HPDE6-E6E7 (cell line): ENCODE results near the gene IGF2BP3.
A peak's percentile ranks its signal among the peaks of the same experiment; 100 is the strongest.

ENCODE experiments used
- DNase-seq: peaks from one replicate; pipeline ENCODE4 v3.0.0; 2011; ENCODE audit warnings: missing footprints; ENCODE audit errors: extremely low spot score

The IGF2BP3 gene

DNA sequence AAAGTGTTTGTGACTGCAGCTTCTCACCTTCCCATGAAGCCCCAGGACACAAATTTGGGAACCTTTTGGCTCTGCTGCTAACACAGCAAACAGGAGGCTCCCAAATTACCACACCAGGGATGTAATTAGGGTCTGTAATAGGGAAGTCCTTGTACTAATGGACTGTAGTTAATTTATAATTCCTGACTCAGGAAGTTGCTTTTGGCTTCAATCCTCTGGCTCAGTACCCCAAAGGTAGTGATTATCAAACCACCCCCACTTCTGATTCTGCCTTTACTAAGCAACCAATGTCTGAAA lies 174.9 kb downstream of the IGF2BP3 start:
- DNase-seq: no peak

DNA sequence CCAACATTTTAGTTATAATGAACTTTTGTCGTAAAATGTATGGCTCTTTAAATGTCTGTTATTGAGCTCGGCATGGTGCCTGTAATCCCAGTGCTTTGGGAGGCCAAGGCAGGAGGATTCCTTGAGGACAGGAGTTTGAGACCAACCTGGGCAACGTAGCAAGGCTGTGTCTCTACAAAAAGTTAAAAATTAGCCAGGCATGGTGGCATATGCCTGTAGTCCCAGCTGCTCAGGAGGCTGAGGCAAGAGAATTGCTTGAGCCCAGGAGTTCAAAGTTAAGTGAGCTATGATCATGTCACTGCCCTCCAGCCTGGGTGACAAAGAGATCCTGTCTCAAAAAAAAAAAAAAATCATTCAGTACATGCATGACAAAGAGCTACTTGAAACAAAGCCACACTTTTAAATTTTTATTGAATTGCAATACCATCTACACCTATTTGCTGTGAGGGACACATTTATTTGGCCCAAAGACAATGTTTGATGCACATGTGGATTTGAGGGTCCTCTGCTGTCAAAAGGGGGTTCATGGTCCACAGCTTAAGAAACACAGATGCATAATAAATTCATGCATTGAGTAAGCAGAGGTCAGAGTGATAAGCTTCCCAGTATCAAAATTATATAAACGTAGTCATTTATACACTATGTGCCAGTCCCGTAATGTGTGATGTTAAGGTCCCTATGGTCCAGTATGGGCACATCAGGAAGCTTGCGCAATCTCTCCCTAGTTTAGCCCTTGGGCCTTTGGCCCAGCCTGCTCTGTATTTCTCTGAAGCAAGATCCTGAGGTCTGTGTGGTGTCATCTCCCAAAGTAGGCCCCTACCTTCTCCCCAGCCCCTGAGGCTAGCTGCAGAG lies 175.5 kb downstream of the IGF2BP3 start:
- DNase-seq: no peak

DNA sequence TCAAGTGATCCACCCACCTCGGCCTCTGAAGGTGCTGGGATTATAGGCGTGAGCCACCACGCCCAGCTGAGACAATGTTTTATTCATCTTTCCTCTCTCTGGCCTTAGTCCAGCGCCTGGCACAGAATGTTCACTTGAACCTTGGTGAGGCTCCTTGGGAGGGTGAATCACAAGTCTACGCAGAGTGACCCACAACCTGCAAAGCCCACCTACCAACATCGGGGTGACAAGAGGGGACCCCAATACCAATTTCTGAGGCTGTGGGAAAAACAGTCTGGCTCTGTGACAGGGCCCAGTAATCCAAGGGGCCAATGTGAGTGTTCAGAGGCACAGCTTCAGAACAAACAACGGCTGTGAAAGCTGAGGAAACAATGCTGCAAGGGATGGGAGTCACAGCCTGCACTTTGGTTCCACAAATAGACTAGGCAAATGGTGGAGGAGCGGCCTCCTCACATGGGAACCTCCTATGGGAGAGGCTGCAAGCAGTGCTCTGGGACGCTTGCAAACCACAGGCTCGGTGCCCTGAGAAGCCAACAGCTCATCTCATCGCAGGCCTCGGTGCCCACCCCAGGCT lies 176.7 kb downstream of the IGF2BP3 start:
- no peak for DNase-seq

DNA sequence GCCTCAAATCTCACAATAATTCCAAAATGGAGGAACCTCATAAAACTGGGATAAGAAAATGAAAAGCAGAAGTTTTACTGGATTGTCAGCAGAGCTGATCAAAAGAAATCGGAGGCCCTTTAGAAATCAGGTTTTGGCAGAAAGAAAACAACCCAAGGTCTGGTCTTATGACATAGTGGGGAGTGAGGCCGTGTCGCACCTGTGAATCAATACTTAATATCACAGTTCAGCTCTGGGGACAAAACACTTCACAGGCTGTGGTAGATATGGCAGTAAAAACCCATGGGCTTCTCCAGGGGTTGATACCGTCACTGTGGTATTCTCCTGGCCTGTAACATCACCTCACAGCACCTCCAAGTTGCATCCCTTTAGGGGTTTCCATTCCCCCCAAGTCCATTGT lies 177.7 kb downstream of the IGF2BP3 start:
- DNase-seq: no peak

DNA sequence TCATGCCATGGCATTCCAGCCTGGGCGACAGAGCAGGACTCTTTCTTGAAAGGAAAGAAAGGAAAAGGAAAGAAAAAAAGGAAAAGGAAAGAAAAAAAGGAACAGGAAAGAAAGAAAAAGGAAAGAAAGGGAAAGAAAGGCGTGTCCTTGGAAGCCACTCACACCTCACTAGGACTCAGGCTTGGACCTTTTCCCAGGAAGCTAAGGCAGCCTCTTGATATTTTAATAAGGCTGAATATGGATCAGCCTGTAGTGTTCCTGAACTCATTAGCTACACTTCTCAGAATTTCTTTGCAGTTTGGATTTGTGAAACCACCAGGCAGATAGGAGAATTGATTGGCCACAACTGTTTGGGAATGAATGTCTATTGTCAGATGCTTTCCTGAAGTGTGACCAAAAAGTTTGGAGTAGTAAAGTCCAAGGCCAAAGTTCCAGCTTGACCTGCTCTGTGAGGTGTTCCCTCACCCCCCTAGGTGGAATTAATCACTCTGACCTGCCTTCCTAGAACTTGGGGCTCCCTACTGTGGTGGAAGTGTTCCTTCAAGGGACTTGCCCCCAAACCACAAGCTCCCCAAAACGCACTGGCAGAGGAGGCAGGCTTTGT lies 178.2 kb downstream of the IGF2BP3 start:
- DNase-seq: no peak

DNA sequence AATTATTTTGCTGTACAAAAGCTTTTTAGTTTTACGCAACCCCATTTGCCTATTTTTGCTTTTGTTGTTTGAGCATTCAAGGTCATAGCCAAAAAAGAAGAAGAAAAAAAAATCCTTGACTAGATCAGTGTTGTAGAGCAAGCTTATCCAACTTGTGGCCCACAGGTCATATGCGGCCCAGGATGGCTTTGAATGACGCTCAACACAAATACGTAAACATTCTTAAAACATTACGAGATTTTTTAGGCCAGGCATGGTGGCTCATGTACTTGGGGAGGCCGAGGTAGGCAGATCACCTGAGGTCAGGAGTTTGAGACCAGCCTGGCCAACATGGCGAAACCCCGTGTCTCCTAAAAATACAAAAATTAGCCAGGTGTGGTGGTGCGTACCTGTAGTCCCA lies 179.3 kb downstream of the IGF2BP3 start:
- DNase-seq: no peak

DNA sequence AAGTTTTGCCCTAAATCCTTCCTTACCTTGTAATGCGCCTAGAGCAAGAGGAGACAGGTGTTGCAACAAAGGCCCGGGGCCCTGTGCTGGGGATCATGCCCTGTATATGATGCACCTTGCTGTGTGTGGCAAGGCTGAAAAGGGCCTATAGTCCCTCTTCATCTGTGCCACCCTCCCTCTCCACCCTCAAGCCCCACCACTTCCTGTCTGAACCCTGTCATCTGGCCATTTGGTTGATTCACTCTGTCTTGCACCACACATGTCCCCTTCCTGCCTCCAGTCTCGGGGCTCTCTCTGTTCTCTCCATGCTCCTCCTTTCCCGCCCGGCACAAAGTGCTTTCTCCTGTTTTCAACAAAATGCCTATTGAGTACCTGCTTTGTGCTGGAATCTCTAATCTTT lies 182.7 kb downstream of the IGF2BP3 start:
- no peak for DNase-seq

DNA sequence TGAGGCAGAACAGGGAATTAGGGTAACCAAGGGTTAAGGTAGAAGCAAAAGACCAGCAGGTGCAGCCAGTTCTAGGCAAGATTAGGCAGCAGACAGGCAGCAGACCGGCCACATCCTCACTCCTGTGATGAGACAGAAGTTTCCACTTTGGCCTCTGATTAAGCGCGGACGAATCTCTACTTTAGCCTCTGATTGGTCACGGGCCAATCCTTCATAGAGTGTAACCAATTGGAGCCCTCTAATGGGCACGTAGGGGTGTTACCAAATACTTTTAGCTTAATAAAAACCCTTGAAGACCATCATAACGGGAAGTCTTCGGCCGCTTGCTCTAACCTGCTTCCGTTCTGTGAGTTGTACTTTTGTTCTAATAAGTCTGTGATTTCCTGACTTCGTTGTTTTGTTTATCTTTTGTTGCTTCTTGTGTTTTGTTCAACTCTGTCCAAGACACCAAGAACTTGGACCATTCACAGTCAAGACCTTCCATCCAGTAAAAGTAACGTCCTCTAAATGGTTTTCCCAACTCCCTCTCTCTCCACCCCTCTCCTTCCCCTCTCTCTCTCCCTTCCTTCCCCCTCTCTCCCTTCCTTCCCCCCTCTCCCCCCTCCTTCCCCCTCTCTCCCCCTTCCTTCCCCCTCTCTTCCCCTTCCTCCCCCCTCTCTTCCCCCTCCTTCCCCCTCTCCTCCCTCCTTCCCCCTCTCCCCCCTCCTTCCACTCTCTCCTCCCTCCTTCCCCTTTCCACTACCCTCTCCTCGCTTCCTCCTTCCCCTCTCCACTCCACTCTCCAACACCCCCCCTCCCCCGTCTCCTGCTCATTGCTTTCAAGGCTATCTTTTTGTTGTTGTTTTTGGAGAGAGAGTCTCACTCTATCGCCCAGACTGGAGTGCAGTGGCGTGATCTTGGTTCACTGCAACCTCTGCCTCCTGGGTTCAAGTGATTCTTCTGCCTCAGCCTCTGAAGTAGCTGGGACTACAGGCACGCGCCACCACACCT lies 184.3 kb downstream of the IGF2BP3 start:
- DNase-seq: no peak

DNA sequence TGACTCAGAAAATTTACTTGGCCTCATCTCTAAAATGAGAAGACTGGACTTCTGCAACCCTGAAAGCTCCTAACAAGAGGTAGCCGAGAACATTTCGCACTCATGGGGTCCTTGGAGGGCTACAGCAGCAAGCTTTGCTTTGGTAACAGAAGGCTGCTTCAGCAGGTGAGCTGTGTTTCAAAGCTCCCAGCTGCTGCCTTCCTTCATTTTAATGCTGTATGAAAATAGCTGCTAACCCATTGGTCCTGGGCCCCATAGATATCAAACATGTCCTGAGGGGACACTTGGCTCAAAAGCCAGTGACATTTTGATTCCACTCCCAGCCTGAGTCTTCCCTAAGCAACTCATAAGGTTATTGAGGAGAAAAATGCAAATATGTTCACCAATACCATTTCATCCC lies 185.4 kb downstream of the IGF2BP3 start:
- DNase-seq: no peak

DNA sequence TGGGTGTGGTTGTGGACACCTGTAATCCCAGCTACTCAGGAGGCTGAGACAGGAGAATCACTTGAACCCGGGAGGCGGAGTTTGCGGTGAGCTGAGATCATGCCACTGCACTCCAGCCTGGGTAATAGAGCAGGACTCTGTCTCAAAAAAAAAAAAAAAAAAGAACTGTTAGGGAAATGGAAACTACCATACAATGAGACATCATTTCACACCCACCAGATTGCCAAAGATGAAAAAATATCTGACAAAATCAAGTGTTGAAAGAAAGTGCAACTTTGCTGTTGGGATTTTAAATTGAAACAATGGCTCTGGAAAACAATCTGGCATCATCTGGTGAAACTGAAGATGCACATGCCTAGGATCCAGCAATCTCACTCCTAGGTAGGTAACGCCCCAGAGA lies 187.2 kb downstream of the IGF2BP3 start:
- DNase-seq: no peak

DNA sequence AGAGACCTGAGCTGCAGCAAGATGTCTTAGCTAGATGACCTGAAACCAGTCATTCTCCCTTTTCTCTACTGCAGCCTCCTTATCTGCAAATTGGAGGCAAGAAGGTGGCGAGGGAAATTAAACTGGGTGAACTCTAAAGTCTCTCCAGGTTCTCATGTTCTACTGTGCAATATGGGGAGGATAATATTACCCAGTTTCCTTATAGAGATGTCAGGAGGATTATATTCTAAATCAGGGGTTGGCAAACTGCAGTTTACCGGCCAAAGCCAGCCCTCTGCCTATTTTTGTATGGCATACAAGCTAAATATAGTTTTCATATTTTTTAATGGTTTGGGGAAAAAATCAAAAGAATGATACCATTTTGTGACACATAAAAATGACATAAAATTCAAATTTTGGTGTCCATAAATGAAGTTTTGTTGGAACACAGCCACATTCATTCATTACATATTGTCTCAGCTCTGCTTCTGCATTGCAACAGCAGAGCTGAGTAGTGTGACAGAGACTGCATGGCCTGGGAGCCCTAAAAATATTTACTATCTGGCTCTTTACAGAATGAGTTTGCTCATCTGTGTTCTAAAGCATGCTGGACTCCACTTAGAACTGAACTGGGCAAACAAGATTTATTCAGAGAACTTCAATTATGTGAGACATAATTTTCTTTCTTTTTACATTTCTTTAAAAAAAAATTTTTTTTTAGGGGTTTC lies 190.3 kb downstream of the IGF2BP3 start:
- DNase-seq: no peak

DNA sequence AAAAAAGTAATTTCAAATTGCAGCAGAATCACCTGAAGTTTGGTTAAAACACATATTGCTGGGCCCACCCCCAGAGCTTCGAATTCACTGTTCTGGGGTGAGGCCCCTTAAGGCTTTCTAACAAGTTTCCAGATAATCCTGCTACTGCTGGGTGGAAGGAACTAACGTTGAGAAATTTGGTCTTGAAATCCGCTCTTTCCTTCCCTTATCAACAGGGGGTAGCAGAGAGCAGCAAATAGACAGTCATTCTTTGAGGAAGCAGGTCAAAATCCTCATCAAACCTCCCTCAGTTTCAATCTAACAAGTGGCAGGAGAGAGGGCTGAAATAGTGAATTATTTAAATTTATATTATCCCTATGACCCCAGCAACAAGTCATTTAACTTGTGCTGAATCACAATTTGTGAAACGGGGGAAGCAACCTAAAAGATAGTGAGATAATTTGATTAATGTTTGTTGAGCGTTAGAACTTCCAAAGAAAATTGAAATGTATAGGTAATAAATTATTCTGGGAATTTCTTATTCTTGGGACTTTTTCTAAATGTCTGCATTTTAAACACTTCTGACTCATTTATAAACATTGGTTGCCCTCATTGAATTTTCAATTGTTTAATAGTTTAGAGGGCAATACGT lies 192.8 kb downstream of the IGF2BP3 start:
- DNase-seq: peak; percentile 51

DNA sequence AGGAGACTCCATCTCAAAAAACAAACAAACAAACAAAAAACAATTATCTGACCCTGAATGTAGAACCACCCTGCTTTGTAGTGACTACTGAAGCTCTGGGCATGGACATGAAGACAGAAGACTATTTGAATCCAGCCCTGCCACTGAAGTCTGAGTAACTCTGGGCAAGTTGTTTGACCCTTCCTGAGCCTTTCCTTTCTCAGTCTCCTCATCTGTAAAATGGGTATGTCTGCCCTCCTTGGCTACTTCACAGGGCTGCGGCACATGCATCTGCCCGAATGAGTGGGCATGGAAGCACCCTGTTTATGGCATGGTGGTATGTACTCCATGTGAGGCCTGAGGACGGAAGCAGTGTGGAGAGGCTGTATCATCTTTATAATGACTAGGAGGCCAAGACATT lies 193.3 kb downstream of the IGF2BP3 start:
- no peak for DNase-seq

DNA sequence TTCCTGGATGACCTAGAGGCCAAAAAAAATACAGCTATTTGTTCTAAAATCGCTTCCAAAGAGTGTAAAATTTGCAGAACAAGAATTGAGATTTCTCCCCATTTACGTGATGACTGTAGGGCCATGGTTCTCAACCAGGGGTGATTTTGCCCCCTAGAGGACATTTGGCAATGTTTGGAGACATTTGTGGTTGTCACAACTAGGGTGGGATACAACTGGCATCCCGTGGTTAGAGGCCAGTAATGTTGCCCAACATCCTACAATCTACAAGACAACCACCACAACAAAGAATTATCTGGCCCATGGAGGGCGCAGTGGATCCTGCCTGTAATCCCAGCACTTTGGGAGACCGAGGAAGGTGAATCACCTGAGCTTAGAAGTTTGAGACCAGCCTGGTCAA lies 193.9 kb downstream of the IGF2BP3 start:
- no peak for DNase-seq

DNA sequence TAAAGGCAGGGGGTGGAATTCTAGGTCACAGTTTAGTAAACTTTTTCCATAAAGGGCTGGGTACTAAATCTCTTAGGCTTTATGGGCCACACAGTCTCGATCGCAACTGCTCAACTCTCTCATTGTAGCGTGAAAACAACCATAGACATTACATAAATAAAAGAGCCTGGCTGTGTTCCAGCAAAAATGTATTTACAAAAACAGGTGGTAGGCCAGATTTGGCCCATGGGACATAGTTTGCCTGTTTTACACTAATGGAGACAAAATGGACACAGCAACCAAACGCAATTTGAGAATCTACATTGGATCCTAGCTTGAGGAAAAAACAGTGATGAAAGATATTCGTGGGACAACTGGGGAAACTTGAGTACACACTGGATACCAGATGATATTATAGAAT lies 194.4 kb downstream of the IGF2BP3 start:
- no peak for DNase-seq

DNA sequence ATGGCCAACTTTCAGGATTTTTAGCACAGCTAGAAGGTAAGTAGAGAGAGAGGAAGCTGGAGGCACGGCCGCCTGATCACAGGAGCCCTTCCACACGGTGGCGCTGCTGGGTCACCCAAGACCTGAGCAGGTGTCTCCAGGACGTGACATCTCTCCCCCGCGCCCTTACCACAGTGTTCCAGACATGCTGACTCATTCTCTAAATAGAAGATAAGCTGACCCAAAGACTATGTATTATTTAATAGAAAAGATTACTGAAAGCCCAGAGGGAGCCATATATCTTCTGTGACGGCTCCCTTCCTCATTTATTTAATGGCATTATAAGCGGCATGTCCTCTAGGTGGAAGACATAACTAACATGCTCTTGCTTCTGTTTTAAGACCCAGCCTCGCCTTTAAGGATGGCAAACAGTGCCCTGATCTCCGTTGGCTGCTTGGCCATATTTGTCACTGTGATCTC lies 197.1 kb downstream of the IGF2BP3 start:
- DNase-seq: peak; percentile 87

DNA sequence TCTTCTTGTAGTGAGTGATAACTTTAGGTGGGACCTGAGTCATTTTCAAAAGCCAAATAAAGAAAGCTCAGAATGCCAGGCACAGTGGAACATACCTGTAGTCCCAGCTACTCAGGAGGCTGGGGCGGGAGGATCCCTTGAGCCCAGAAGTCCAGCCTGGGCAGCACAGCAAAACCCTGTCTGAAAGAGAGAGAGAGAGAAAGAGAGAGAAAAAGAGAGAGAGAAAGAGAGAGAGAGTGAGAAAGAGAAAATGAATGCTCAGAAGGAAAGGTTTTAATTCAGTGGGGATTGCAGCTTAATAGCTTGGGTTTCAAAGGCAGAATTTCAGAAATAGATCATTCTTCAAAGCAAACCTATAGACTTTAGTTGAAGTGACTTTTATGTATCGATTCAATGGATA lies 198.0 kb downstream of the IGF2BP3 start:
- DNase-seq: no peak

DNA sequence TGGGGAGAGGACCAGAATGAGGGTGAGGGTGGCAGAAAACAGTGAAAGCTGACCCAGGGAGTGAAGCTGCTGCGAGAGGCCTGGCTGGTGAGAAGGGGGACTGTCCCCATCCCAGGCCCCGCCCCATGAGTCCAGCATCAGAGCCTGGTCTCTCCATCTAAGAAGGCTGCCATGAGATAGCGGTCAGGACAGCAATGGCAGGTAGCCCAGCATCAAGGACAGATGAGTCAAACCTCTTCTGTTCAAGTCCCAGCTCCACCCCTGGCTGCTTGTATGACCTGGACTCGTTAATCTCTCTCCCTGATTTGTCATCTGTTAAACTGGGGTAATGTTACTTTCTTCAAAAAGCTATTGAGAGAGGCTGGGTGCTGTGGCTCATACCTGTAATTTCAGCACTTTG lies 201.5 kb downstream of the IGF2BP3 start:
- DNase-seq: no peak

DNA sequence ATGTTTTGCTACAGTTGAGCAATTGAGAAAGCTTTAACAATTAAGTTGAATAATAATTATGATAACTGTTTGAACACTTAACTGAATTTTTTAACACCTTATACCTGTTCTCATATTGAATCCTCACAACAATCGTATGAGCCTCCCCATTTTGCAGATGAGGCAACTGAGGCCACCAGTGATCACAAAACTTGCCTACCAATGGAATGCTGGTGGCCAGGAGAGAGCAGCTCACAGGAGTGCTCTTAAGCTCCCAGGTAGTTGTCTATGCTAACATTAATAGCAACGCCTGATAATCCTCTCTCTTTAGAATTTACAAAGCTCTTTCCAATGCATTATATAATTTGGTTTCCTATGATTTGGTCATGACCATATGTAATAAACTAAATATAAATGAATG lies 202.1 kb downstream of the IGF2BP3 start:
- DNase-seq: no peak

DNA sequence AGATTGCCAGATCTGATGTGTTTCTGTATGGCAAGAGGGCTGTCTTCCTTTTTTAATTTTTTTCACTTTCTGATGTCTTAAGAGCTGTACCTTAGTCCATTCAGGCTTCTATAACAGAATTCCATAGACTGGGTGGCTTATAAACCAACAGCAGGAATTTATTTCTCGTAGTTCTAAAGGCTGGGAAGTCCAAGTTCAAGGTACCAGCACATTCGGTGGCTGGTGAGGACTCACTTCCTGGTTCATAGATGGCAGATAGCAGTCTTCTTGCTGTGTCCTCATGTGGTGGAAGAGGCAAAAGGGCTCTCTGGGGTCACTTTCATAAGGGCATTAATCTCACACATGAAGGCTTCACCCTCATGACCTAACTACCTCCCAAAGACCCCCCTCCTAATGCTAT lies 202.9 kb downstream of the IGF2BP3 start:
- DNase-seq: no peak

DNA sequence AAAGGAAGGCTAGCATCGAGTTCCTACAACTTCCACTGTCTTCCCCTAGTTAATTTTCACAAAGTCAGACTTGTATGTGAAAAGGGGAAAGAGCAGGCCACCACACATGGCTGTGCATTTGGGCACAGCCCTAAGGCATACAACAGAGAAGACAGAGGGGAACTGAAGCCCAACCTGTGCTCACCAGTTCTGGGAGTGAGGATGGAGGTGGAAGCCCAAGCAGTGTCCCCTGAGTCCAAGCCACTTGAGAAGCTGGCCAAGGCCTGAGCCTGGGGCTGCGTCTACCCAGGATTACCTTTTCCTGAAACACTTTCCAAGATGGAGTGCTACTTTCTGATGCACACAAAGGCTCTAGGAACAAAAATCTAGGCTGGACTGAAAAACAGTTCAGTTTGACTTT lies 203.4 kb downstream of the IGF2BP3 start:
- DNase-seq: no peak
